OCI-M2 (cell line): Measurements from ENCODE around the gene SPTBN1.

Source experiments
- DNase-seq: peaks from one replicate; lab custom pipeline; 2025; ENCODE audit not compliant: unreplicated experiment; lab: John Stamatoyannopoulos, UW

SPTBN1 gene

DNA sequence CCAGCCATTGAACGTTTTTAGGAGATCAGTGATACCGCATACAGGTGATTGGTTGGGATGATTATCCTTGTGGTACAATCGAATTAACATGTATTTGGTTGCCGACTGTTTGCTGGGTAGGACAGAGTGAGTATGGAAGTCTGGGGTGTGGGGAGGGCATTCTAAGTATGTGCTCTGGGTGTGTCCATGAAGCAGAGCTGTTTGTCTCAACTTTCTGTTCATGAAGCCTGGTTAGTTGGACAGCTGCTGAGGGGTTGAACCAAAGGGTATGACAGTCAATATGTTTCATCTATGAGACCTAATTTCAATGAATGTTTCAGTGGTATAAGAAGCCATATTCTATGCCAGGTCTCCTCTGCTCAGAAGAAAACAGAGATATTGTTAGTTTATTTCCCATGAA is 21.9 kb upstream of the SPTBN1 start:
- no peak for DNase-seq

DNA sequence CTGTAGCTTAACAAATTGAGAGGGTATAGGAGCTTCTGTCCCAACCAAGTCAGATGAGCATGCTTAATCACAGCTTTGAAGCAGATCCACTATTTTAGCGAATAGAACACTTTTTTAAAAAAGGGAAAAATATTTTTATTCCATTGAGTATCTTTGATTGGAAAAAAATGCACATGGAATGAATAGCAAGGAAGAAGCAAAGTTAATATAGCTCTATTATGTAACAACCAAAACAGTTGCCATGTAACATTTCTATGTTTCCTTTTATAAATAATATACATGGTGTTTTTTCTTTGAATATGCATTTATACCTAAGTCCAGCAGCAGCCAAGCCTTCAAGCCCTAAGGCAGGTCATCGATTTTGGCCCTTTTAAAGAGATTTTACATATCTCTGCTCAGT is 21.4 kb upstream of the SPTBN1 start:
- DNase-seq, result no peak

DNA sequence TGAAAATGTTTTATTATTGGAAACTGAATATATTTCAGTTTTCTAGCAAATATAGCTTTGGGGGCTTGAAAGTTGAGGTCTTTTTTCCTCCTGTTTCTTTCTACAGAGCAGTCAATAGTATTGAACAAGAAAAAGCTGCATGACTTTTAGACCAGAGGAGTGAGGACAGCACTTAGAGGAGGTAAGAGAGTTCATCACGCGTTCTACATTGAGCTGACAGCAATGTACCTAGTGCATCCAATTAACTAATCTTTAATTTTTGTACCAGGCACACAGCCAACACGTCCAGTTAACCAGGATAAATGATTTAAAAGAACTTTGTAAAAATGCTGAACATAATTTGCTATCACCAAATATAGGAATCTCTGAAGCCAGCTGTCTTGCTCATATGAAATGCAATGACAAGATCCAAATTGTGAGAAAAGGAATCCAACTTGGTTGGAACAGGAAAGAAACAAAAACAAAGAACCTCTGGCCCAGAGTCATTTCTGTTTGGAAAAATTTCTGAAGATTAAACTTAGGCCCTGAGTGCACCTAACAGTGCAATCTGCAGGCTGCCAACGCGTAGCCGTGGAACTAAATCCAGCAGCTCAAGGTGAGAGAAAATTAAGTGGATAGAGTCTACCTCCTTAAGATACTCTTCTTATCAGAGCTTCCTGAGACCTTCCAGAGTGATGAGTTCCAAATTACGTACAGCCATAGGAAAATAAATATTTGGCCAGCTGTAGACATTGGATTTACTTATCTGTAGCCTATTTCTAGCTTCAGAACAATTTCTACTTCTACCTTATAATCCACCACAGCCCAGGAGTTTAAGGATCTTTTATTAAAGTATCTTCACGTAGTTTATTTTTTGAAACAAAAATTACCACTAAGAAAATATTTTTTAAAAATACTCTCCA is 20.6 kb upstream of the SPTBN1 start:
- no peak for DNase-seq

DNA sequence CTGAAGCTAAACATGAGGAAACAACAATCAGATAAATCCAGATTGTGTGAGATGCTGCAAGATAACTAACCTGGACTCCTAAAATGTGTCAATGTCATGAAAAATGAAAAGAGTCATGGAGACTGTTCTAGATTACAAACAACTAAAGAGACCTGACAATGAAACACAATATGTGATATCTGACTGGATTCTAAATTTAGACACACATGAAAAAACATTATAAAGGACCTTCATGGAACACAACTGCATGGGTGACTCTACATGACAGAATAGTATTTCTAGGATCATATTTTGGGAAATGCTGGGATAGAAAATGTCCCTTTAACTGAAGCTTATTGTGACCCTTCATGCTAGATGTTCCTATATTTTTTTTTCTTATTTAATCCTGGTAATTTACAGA is 18.5 kb upstream of the SPTBN1 start:
- DNase-seq, result no peak

DNA sequence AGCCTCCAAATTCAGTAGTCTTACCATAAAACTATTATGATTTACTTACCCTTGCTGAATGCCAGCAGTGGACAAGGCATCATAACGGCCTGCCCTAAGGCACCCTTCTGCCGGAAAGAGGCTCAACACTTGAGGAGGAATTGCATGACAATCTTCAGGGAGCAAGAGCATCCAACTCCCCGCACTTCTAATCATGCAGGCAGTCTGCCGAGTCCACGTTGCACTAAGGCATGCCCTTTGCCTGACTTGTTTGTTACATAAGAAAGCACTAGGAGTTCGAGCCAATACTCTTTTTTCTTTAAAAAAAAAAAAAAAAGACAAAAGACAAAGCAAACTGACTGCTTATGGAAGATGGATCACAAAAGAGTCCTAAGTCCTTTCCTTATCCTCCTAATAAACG is 17.9 kb upstream of the SPTBN1 start:
- no peak for DNase-seq

DNA sequence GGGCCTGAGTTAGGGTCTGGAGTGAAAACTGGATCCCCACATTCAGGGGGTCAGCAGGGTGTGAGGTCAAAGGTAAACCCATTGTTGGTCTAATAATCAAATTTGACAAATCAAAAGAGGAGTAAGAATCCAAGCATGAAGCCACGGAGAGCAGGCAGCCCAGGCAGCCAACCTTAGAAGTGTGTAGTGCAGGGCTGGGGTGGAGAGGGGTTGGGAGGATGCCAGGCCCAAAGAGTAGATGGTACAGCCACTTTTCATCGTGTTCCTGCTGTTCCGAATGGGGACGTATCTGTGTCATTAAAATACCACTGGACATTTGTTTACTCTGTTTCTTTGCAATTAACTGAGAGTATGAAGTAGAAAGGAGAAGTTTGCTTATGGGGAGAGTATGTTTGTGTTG is 16.5 kb upstream of the SPTBN1 start:
- DNase-seq, result no peak

DNA sequence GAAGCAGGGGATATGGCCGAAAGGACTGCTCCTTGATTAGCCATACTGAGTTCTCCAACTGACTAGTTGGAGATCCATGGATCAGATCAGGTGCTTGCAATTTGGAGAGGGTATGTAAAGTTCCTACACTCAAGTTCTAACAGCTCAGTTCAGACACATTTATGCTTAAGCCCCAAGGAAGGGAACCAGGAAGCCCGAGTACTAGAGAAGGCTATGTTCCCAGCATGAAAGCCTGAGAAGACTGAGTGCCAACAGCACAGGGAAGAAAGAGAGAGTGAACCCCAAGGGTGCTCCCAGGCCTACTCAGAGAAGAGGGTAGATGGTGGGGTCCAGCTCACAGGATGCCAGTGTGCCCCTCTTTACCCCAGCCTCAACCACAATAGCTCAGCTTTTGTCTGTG is 16.1 kb upstream of the SPTBN1 start:
- no peak for DNase-seq

DNA sequence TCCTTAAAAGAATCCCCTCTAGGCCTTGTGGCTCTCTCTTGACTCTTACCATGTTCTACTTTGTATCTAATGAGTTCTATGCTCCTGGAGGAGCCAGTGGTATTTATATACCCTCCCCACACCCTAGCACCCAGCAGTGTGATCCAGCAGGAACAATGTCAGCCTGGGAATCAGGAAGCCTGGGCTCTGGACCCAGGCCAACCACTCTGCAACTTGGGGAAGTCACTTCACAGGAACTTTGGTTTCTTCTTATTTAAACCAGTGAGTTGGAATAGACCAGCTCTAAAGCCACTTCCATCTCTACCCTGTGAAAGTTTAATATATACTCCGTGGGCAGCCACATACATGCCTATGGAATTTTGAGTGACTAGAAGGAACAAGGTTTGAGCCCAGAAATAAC is 11.6 kb upstream of the SPTBN1 start:
- DNase-seq, result no peak

DNA sequence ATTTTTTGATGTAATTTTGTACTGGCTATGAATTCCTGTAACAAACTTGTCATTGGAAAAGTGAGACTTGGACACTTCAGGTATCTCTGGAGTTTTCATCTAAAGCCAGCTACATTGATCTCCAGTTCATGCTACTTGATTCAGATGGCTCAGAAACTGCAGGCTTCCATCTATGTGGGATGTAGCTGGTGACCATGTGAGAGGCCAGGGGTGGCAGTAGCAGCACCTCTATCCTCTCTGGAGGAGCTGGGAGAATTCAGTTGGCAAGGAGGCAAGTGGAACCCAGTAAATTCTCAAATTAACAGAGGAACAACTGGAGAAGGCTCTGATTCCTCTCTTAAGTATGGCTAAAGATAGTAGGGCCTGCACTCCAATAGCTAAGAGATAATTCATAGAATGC is 10.0 kb upstream of the SPTBN1 start:
- no peak for DNase-seq

DNA sequence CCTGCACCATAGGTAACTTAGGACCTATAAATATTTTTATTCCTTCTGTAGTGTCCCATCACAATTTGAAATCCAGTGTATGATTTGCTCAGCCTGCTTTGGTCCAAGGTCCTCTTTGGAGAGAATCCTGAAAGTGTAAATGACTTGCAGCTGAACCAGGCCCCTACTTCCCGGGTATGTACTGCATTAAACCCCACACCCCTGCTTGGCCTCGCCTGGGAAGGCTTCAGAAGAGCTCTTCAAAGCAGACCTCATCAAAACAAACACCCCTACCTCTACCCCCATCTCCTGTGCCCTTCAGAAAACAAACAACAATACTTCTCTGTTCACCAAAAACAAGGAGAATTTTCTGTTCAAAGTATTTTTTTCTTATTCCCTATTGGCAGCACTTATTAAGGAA is 9.5 kb upstream of the SPTBN1 start:
- DNase-seq, result no peak

DNA sequence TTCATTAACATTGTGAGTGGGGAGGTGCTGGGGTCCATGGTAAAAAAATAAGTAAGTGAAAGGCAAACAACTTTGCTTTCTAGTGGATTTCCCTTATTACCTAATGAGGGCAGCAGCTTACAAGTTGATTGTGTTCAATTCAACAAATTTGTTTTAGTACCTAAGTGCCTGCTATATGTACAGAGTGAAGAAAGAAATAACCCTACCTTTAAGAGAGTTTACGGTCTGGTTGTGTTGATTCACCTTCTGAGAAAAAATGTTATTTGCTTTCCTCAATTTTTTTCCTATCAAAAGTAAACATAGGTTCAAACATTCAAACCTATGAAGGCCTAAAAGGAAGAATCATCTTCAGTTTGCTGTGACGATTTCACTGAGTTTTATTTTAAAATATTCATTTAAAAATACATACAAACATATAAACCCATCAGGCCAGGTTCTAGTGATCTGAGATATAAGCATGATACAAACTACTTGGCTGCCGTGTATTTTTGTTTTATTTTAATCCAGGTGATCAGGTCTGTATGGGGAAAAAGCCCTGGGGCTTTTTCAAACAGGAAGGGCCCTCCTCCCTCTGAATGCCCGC is 1.5 kb upstream of the SPTBN1 start:
- DNase-seq, result no peak

DNA sequence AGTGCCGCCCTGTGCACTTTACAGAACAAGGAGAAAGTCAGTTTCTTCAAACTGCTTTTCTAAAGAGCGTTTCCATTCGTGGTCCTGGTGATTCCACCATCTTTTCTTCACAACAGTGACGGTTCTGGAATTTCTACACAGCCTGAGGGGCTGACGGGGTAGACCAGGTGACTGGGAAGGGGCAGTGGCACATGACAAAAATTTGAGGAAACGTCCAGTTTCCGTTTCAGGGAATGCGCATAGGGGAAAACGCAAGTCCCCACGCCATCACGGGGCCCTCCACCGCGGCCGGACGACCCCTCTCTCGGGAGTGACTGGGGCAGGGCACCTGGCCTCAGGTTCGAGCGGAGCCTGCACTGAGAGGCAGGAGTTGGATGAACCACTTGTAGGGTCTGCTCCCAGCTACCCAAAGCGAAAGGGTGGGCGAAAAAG is 980 bp upstream of the SPTBN1 start:
- no peak for DNase-seq

DNA sequence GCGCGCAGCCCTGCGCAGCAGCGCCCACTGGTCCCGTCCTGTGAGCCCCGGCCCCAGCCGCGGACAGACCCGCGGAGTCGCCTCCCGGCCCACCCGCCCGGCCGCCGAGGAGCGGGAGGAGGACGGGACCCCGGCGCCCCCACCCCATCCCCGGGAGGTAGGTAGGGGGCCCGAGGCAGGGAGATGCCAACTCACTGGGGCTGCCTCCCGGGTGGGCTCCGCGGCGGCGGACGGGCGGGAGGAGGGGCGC is 160 bp downstream of the SPTBN1 start:
- DNase-seq, result no peak

DNA sequence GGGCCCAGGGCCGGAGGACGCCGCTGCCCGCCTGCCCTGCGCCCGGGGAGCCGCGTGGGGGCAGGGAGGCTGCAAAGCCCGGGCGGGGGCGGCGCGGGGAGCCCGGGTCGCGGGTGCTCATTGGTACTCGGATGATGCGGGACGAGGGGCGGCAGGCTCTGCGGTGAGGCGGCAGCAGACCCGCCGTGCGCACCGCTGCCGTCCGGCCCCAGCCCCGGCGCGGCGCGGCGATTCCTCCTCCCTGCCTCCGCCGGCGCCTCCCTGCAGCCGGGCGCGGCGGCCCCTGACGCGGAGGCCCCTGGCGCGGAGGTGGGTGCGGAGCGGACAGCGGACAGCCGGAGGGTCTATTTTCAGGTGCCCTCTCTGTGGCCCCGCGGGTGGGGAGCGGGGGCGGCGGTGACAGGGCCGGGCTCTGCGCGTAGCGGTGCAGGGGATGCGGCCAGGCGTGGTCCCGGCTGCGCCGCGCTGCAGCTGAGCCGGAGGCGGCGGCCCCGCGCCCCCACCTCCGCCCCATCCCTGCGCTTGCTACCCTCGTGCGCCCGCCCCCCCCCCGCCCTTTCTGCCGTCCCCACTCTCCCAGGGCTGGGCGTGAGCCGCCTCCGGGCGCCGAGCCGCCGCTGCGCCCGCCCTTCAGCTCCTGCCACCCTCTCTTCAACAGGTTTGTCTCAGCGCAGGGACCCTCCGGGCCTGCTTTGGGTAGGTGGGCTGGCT is 640 bp downstream of the SPTBN1 start:
- no peak for DNase-seq

DNA sequence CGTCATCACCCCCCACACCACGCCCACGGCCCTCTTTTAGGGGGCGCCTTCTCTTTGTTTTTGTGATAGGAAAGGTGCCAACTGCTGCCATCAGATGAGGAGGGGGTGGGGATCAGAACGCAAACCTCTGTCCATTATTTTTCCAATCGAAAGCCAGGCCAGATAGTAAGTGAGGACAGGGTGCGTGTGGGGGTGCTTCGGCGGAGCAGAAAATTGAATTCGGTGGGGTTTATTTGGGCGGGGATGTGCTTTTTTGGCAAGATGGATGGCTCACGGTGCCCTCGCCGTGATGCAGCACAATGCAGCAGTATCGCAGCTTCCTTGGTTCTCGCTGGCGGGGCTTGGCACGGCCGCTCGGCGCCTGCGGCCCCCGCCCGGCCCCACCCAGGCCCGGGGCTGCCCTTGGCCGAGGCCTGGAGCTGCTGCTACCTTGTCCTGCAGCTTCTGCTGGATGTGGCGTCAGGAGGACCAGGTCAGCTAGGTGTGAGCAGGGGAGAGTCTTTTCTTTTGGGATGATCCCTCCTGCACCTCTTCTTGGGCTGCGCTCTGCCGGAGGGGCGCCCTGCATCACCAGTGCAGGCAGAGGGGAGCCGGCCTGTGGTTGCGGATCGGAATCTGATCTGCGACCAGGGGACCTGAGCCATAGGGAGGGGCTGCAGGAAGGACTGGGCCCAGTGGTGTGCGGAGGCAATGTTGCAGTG is 1.3 kb downstream of the SPTBN1 start:
- DNase-seq, result no peak

DNA sequence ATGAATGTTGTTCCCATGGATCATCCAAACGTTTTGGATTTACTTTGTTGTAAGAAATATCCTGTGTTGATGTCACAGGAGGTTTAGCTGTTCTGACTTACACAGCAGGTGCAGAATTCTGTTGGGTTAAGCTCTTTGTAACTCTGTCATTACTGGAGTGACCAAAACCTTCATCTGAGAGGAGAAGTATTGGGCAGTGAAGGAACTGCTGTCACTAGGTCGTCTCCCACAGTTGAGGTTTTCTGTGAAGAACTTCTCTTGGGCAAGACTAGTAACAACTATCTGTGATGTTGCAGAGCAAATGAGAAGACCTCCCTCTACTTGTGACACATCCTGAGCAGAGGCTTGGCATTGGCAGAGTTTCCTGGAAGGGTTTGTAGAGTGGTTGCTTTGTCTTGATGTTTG is 2.9 kb downstream of the SPTBN1 start:
- DNase-seq, result no peak

DNA sequence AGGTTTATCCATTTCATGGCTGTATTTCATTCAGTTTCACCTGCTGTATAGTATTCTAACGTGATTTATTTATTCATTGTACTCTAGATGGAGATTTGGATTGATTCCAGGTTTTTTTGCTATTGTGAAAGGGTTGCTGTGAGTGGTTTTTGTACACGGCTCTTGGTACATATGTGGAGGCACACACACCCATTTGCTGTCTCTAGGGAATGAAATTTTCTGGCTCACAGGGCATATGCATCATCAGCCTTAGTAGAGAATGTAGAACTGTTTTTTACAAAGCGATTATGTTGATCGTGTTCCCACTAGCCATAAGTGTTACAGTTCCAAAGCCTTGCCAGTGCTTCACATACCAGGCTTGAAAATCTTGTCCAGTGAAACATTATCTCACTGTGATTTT is 5.1 kb downstream of the SPTBN1 start:
- DNase-seq, result no peak

DNA sequence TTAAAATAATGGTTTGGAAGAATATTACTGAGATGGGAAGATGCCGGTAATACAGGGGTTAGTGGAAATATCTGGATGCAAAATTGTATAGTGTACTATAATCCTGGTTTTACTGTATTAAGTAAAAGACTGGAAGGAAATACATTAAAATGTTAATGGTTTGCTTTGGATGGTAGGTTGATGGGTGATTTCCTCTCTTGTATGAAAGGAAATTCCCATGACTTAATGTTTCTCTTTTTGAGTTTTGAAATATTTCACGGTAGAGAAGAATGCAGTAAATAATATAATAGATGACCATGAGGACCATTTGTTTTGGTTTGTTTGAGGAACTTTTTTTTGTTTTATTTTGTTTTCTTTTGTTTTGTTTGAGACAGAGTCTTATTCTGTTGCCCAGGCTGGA is 8.2 kb downstream of the SPTBN1 start:
- no peak for DNase-seq

DNA sequence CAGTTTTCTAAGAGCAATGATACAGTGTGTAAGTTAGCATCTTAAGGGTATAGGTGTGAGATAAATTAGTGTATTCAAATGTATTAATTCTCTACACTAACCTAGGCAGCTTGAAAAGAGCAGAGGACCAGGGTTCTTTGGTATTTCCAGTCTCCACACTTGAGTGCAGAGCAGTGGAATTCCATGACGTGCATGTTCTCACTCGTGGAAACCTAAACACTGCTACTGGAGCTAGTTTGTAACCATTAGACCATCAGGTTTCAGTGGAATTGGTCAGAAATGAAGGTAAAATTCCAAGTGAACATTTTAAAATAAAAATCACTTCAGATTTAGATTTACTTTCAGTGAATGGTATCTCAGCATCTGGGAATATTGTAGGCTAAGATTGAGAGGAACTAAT is 9.0 kb downstream of the SPTBN1 start:
- DNase-seq, result no peak

DNA sequence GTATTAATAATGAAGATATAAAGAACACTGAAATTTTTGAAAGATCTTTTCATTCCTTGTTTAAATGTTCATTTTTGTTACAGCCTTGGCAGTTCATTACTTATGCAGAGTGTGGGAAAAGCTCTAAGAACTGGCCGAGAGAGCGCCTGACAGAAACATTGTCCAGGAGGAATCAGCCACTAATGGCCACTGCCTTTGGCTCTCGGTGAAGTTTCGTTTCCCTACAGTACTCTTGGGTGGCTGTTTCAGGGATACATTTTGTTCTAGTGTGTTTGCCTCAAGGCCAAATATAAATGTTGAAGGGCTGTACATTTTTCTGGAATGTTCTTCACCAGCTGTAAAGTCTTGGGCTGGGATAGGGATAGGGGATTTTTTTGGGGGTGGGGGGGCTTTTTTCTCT is 10.7 kb downstream of the SPTBN1 start:
- no peak for DNase-seq

DNA sequence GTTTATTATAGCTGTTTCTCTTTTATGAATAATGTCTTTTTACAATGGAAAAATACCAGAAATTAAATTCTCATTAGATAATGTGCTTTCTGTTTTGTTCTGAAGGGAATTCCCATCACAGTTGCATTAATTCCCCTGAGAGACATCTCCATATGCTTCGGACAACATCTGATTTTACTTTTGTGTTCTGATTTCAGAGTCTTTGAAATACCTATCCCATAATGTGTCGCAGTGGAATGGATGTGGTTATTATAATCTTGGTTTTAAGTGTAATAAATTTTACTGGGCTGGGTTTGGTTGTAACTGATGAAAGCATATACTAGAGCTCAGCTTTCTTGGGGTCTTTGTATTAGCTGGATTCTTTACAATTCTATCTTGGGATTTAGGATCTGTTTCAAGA is 12.5 kb downstream of the SPTBN1 start:
- no peak for DNase-seq

DNA sequence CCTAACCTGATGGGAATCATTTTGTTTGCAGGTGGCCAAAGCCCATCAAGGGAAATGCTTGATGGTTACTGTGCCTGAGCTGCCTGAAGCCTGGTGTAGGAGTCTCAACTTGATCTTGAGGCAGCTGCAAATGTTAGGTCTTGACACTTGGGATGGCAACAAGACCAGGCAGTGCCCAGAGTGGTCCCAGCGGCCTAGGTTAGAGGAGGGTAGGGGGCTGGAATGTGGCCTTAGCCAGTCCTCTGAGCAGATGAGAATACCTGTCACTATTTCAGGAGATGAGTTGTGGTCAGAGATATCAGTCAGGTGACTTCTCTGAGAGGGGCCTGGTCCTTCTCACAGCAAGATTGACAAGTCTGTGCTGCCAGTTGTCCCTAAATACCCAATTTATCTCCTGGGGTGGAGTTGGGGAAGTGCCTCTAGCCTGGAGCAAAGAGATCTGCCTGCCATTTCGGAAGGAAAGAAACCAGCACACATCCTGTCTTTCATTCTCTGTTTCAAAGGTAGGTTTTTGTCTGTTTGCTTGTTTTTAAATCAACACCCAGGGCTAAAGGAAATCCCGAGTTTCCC is 13.4 kb downstream of the SPTBN1 start:
- DNase-seq, result no peak
